ENCODE results near the gene A1CF. TPM values are rescaled to one million over a fixed set of nuclear protein-coding genes. Genes with fewer than 3 reads are reported as not detected.

Gene A1CF
- total and polyA plus RNA-seq, 2 of the 8 experiments (the other 6 are each of a cell fraction or from before 2014, with no cell fraction given): not detected

- H4K20me1 ChIP-seq (replicated peaks in 1 of 2; ENCODE audit: control insufficient read depth in 1 of 2, insufficient read depth in 2 of 2, low read length in 2 of 2): no peaks in the 10 kb centered on the region
- no peak overlapping the region for H4K91ac ChIP-seq (replicated peaks; ENCODE audit: insufficient read length, low read length)
- no peak overlapping the region for H3K56ac ChIP-seq (replicated peaks; ENCODE audit: insufficient read length, low read depth, low read length)
- no peaks in the 10 kb centered on the region for H3K27me3 ChIP-seq (replicated peaks in 1 of 4; ENCODE audit: control insufficient read depth in 3 of 4, extremely low read depth in 1 of 4, insufficient read depth in 3 of 4, low read length in 3 of 4)
- POLR2A ChIA-PET (ENCODE audit: partially characterized antibody): no interaction called here
- H3K4me2 ChIP-seq (ENCODE audit: insufficient read depth in 1 of 2, low read depth in 2 of 2, low read length in 2 of 2): no peak overlapping the region
- H3K14ac ChIP-seq (ENCODE audit: insufficient read length): no peak overlapping the region
- WGBS, 2 experiments (ENCODE audit: extremely low coverage in 1 of 2, insufficient coverage in 1 of 2, insufficient read length in 1 of 2, insufficient replicate concordance in 2 of 2, low coverage in 1 of 2, low lambda C conversion rate in 2 of 2, missing lambda C conversion rate in 1 of 2): 77% methylated on average over 4 of the region's 4 CpGs; no CpG with 5 or more reads in 1 of the 2 experiments
- no peak overlapping the region for H2BK120ac ChIP-seq (replicated peaks; ENCODE audit: low read depth, low read length)
- H2BK12ac ChIP-seq (ENCODE audit: low read depth, low read length): no peak overlapping the region
- no peak overlapping the region for H2AFZ ChIP-seq (ENCODE audit: low read length)
- no peak overlapping the region for H4K8ac ChIP-seq (ENCODE audit: extremely low read depth, insufficient read depth, low read length)
- H3K9ac ChIP-seq (replicated peaks in 1 of 4; ENCODE audit: extremely low read depth in 1 of 4, low read depth in 3 of 4, low read length in 3 of 4): no peak overlapping the region
- no peak for FAIRE-seq
- H3K27ac ChIP-seq (ENCODE audit: low read depth, low read length): no peak overlapping the region
- H2BK5ac ChIP-seq (ENCODE audit: low read depth, low read length): no peak overlapping the region
- H3K18ac ChIP-seq (ENCODE audit: extremely low read depth, low read length): no peak overlapping the region
- H2BK20ac ChIP-seq (ENCODE audit: low read length): no peak overlapping the region
- no peak for DNase-seq (ENCODE audit: low read depth in 1 of 2, low spot score in 2 of 2)
- no peaks in the 10 kb centered on the region for H3K4me1 ChIP-seq (replicated peaks in 1 of 4; ENCODE audit: control insufficient read depth in 3 of 4, insufficient read depth in 4 of 4, low read length in 3 of 4)
- H3K23me2 ChIP-seq (ENCODE audit: low read depth, low read length): no peaks in the 10 kb centered on the region
- H2AK5ac ChIP-seq (ENCODE audit: low read depth, low read length): no peak overlapping the region
- no peaks in the 10 kb centered on the region for H3K79me2 ChIP-seq (ENCODE audit: control insufficient read depth in 1 of 2, insufficient read depth in 2 of 2, low read length in 2 of 2)
- no peaks in the 10 kb centered on the region for H3K9me3 ChIP-seq (ENCODE audit: insufficient read depth in 2 of 2, low read depth in 1 of 2, low read length in 1 of 2)
- H3K36me3 ChIP-seq (ENCODE audit: control insufficient read depth in 2 of 4, insufficient read depth in 4 of 4, low read length in 3 of 4): no peaks in the 10 kb centered on the region
- no peak overlapping the region for H3K23ac ChIP-seq (ENCODE audit: insufficient read length)
- no peak overlapping the region for H4K5ac ChIP-seq (ENCODE audit: insufficient read length, low read depth, low read length)
- no peak overlapping the region for H3K4me3 ChIP-seq (ENCODE audit: extremely low read depth in 1 of 4, insufficient read depth in 2 of 4, low read depth in 3 of 4, low read length in 4 of 4)
- H3K4ac ChIP-seq (replicated peaks; ENCODE audit: insufficient read length, low read depth, low read length): no peak overlapping the region
- H3K79me1 ChIP-seq (ENCODE audit: low read depth, low read length): no peaks in the 10 kb centered on the region
- H2BK15ac ChIP-seq (ENCODE audit: low read length): no peak overlapping the region
- CTCF ChIA-PET (ENCODE audit: partially characterized antibody): interaction anchor here (1.3 kb wide), 1 partner anchor 18 kb away, joined by 5 read pairs; no protein-coding TSS in a partner anchor
- TF ChIP-seq JUN (IDR thresholded peaks at IDR 0.05; ENCODE audit: low read depth, low read length) (no peak), RXRA (IDR thresholded peaks at IDR 0.05; ENCODE audit: insufficient read depth, low read depth, low read length) (no peak), GTF2F1 (IDR thresholded peaks at IDR 0.05; ENCODE audit: borderline replicate concordance, low read depth, low read length) (no peak), PHF8 (conservative IDR thresholded peaks at IDR 0.05; ENCODE audit: low read depth, low read length) (no peak), KDM4A (IDR thresholded peaks at IDR 0.05; ENCODE audit: low read depth, low read length, severe bottlenecking) (no peak), SIRT6 (IDR thresholded peaks at IDR 0.05; ENCODE audit: low read length) (no peak), HDAC6 (IDR thresholded peaks at IDR 0.05; ENCODE audit: low read depth, low read length) (no peak)
- TF ChIP-seq, protein P1, sequence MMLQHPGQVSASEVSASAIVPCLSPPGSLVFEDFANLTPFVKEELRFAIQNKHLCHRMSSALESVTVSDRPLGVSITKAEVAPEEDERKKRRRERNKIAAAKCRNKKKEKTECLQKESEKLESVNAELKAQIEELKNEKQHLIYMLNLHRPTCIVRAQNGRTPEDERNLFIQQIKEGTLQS (IDR thresholded peaks at IDR 0.05; ENCODE audit: insufficient read depth, low read depth, low read length): no peak
Measured at GRCh38 chr10:50823789-50824188, 61.6 kb downstream of the A1CF start.
